NCI-H2107 treated with DMSO at 0.1 percent for 48 hours (cell line): Measurements from ENCODE around the gene HSPA2.
"Not testable (repeated sequence)": the region's sequence is repeated elsewhere in the genome, so short reads cannot be mapped to it uniquely, and the experiment has no call there.

ENCODE experiments used
- DNase-seq: peaks from one replicate; lab custom pipeline; 2025; ENCODE audit not compliant: unreplicated experiment; lab: John Stamatoyannopoulos, UW

The HSPA2 gene

GRCh38 chr14:64558216-64558615 lies 17.7 kb downstream of the HSPA2 start:
- DNase-seq, result not testable (repeated sequence)

DNA sequence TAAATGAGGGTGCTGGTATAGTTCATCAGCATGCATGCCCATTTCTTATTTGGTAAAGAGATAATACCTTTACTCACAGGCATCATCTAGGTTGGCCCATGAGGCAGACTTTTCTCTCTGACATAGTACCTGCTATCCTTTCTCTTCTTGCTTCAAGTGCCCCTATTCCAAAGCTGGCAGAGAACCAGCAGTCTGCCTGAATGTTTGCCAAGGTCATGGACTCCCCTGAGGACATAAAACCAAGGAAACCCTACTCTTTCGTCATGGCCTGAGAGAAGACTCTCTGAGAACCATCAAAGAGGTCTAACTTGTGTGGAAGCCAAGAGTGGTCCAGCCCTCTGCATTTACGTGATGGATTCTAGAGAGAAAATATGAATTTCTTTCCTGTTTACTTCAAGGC lies 21.1 kb downstream of the HSPA2 start:
- DNase-seq, result peak; percentile 23

- DNase-seq, result no peak
These were observed 21.9 kb downstream of the HSPA2 start for GRCh38 chr14:64562436-64562835.

DNA sequence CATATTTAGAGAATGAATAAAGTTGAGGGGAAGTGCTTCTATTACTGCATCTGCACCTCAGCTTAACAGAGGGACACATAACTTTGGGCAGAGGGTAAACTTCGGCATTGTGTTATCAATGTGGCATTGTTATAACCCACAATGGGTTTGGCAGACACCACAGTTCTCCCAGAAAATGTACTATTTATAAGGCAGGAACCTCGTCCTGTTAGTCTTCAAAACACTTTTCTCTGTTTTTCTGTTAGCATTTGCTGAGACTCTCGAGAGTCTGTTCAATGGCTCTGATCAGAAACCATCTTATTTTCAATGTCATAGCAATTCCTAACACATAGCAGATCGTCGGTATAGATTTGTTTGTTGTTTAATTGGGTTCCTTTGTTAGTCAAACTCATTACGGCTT lies 23.2 kb downstream of the HSPA2 start:
- DNase-seq, result no peak

GRCh38 chr14:64566651-64567122 lies 26.1 kb downstream of the HSPA2 start:
- no peak for DNase-seq

DNA sequence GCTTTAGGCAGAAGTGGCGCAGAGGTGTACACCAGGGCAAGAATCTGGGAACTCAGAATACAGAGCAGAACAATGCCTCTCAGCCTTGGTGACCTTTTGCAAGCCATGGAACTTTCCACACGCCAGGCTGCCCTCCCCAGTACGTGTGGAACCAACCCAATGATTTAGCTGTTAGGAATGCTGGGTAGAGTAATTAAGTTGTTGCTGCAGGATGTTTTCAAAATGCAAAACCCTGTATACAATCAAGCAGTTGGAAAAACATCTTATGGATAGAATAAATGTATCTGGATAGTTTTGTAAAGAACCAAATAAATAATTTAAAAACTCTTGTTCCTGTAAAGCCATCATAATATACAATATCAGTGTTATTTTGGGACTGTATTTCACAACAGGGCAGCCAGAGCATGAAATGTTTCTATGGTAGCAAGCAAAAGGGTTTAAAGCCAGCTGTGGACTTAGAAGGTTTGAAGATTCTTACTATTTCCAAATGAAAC lies 28.6 kb downstream of the HSPA2 start:
- DNase-seq, result no peak

- not testable (repeated sequence) for DNase-seq
These were observed 29.1 kb downstream of the HSPA2 start for GRCh38 chr14:64569646-64570045.

GRCh38 chr14:64572386-64573104 lies 32.0 kb downstream of the HSPA2 start:
- peak; percentile 74 for DNase-seq

- DNase-seq, result peak; percentile 81
These were observed 32.6 kb downstream of the HSPA2 start for GRCh38 chr14:64573109-64573508.

- DNase-seq, result no peak
These were observed 34.0 kb downstream of the HSPA2 start for GRCh38 chr14:64574371-64575107.

- DNase-seq, result no peak
These were observed 36.7 kb downstream of the HSPA2 start for GRCh38 chr14:64577211-64577610.

- no peak for DNase-seq
These were observed 39.9 kb downstream of the HSPA2 start for GRCh38 chr14:64580467-64580866.

- no peak for DNase-seq
These were observed 40.8 kb downstream of the HSPA2 start for GRCh38 chr14:64581363-64581762.

GRCh38 chr14:64581817-64582216 lies 41.3 kb downstream of the HSPA2 start:
- DNase-seq, result no peak

DNA sequence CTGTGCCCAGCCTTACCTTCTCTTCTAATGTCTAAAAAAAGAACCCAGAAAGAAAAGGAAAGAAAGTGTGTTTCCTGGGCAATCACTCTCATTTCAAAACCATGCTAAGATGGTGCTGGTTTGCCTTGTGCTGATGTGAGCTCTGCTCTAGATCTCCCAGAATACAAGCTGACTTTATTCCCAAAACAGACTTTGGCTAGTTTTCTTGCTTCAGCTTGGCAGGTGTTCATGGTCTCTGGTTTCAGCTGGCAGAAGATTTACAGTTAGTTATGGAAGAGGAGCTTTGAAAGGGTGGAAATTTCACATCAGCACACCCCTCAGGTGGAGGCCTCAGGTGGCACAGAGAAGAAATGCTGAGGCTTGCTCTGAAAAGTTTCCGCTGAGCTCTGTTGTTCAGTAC lies 43.6 kb downstream of the HSPA2 start:
- DNase-seq, result peak; percentile 97

GRCh38 chr14:64591809-64592208 lies 51.3 kb downstream of the HSPA2 start:
- DNase-seq, result no peak
